HUES64 (cell line): ENCODE results near the gene WASHC1.
"Not testable (repeated sequence)": the region's sequence is repeated elsewhere in the genome, so short reads cannot be mapped to it uniquely, and the experiment has no call there.

Experiments
- H3K27ac ChIP-seq: 2 replicates; pipeline ENCODE4 v1.7.0; 2013; ENCODE audit warnings: low read depth, low read length, inconsistent platforms
- H3K27me3 ChIP-seq: 2 replicates; pipeline ENCODE4 v1.6.1; 2013; ENCODE audit warnings: mild to moderate bottlenecking, low read length; ENCODE audit not compliant: insufficient read depth
- H3K36me3 ChIP-seq: 2 replicates; pipeline ENCODE4 v1.6.1; 2013; ENCODE audit warnings: mild to moderate bottlenecking, low read length; ENCODE audit not compliant: insufficient read depth
- H3K4me1 ChIP-seq: 2 replicates; pipeline ENCODE4 v1.6.1; 2013; ENCODE audit warnings: mild to moderate bottlenecking, low read length, moderate library complexity; ENCODE audit not compliant: insufficient read depth
- H3K4me3 ChIP-seq: 2 replicates; pipeline ENCODE4 v1.5.1; 2013; ENCODE audit warnings: mild to moderate bottlenecking, low read length, moderate library complexity
- H3K9ac ChIP-seq: 2 replicates; pipeline ENCODE4 v1.6.1; 2013; ENCODE audit warnings: mild to moderate bottlenecking, low read depth, low read length
- H3K9me3 ChIP-seq: 2 replicates; pipeline ENCODE4 v1.6.1; 2013; ENCODE audit warnings: low read depth, low read length; ENCODE audit not compliant: insufficient read depth
- WGBS: fragments of 150-250, 120-280 bp; methylation state at CpG from one replicate; pipeline ENCODE4 v1.1.7; 2013; ENCODE audit warnings: missing lambda C conversion rate; 5-methylcytosine and 5-hydroxymethylcytosine counted together

The WASHC1 gene

GRCh38 chr9:45180-45878, 16.1 kb upstream of the WASHC1 start:
- not testable (repeated sequence) for H3K36me3 ChIP-seq, H3K27ac ChIP-seq, H3K27me3 ChIP-seq, H3K9me3 ChIP-seq, H3K4me3 ChIP-seq, H3K4me1 ChIP-seq, H3K9ac ChIP-seq
- 96% methylated on average over 12 of the region's 16 CpGs for WGBS

- H3K4me3 ChIP-seq, H3K27ac ChIP-seq, H3K27me3 ChIP-seq, H3K9me3 ChIP-seq, H3K36me3 ChIP-seq, H3K4me1 ChIP-seq, H3K9ac ChIP-seq: not testable (repeated sequence)
- 92% methylated on average over 3 of the region's 3 CpGs for WGBS
Measured at GRCh38 chr9:44416-44815, 15.2 kb upstream of the WASHC1 start.

GRCh38 chr9:43636-44035, 14.4 kb upstream of the WASHC1 start:
- H3K36me3 ChIP-seq, H3K4me3 ChIP-seq, H3K9ac ChIP-seq, H3K9me3 ChIP-seq, H3K27ac ChIP-seq, H3K27me3 ChIP-seq, H3K4me1 ChIP-seq: not testable (repeated sequence)
- WGBS: 97% methylated on average over 2 of the region's 3 CpGs

GRCh38 chr9:43116-43515, 13.9 kb upstream of the WASHC1 start:
- not testable (repeated sequence) for H3K9me3 ChIP-seq, H3K27me3 ChIP-seq, H3K36me3 ChIP-seq, H3K27ac ChIP-seq, H3K4me1 ChIP-seq, H3K9ac ChIP-seq, H3K4me3 ChIP-seq
- no CpG with 5 or more reads among the region's 3 CpGs for WGBS

- H3K9ac ChIP-seq, H3K4me1 ChIP-seq, H3K27ac ChIP-seq, H3K36me3 ChIP-seq, H3K9me3 ChIP-seq, H3K4me3 ChIP-seq, H3K27me3 ChIP-seq: not testable (repeated sequence)
- 83% methylated on average over 2 of the region's 2 CpGs for WGBS
Measured at GRCh38 chr9:41819-42218, 12.6 kb upstream of the WASHC1 start.

GRCh38 chr9:41261-41676, 12.0 kb upstream of the WASHC1 start:
- H3K9ac ChIP-seq, H3K9me3 ChIP-seq, H3K27me3 ChIP-seq, H3K36me3 ChIP-seq, H3K27ac ChIP-seq, H3K4me3 ChIP-seq, H3K4me1 ChIP-seq: not testable (repeated sequence)
- 92% methylated on average over 9 of the region's 9 CpGs for WGBS

GRCh38 chr9:32308-32707, 3.1 kb upstream of the WASHC1 start:
- H3K4me1 ChIP-seq, H3K27me3 ChIP-seq, H3K36me3 ChIP-seq, H3K4me3 ChIP-seq, H3K27ac ChIP-seq, H3K9me3 ChIP-seq, H3K9ac ChIP-seq: not testable (repeated sequence)
- 85% methylated on average over 2 of the region's 6 CpGs for WGBS

- not testable (repeated sequence) for H3K36me3 ChIP-seq, H3K27me3 ChIP-seq, H3K9me3 ChIP-seq, H3K4me1 ChIP-seq, H3K27ac ChIP-seq
- H3K4me3 ChIP-seq: peak overlapping the region; percentile 53
- H3K9ac ChIP-seq: peak overlapping the region; percentile 57; the same call in 1 of the 2 replicates
- WGBS: 0% methylated on average over 7 of the region's 30 CpGs
Measured at GRCh38 chr9:28775-29174, 481 bp downstream of the WASHC1 start.

GRCh38 chr9:21621-22020, 7.6 kb downstream of the WASHC1 start:
- H3K9ac ChIP-seq, H3K27me3 ChIP-seq, H3K4me3 ChIP-seq, H3K4me1 ChIP-seq, H3K27ac ChIP-seq, H3K9me3 ChIP-seq, H3K36me3 ChIP-seq: not testable (repeated sequence)
- no CpG with 5 or more reads among the region's 9 CpGs for WGBS

GRCh38 chr9:16875-17274, 12.4 kb downstream of the WASHC1 start:
- H3K4me3 ChIP-seq, H3K36me3 ChIP-seq, H3K9me3 ChIP-seq, H3K9ac ChIP-seq, H3K27me3 ChIP-seq, H3K4me1 ChIP-seq, H3K27ac ChIP-seq: not testable (repeated sequence)
- 100% methylated on average over 4 of the region's 6 CpGs for WGBS

- not testable (repeated sequence) for H3K36me3 ChIP-seq, H3K9me3 ChIP-seq, H3K4me3 ChIP-seq, H3K27ac ChIP-seq, H3K4me1 ChIP-seq, H3K9ac ChIP-seq, H3K27me3 ChIP-seq
- 87% methylated on average over 6 of the region's 10 CpGs for WGBS
Measured at GRCh38 chr9:14129-14809, 15.0 kb downstream of the WASHC1 start.

- not testable (repeated sequence) for H3K4me3 ChIP-seq, H3K9me3 ChIP-seq, H3K9ac ChIP-seq, H3K4me1 ChIP-seq, H3K36me3 ChIP-seq, H3K27ac ChIP-seq, H3K27me3 ChIP-seq
- 60% methylated on average over 8 of the region's 26 CpGs for WGBS
Measured at GRCh38 chr9:11206-11605, 18.1 kb downstream of the WASHC1 start.
